GM12878 (cell line): ENCODE results near the gene KIF23.

Source experiments
- BRCA1 ChIP-seq: IDR thresholded peaks from 2 replicates; pipeline ENCODE4 v1.6.1; 2011; ENCODE audit warnings: low read depth, low read length, improper control_type of control experiment
- CBX5 ChIP-seq: sonication (generic); IDR thresholded peaks from 2 replicates; pipeline ENCODE4 v1.6.1; 2016; ENCODE audit warnings: low read depth, moderate library complexity, mild to moderate bottlenecking, inconsistent platforms
- POLR2A ChIP-seq: IDR thresholded peaks from 2 replicates; pipeline ENCODE4 v1.6.1; 2011; ENCODE audit warnings: low read depth, mild to moderate bottlenecking, low read length
- SMAD5 ChIP-seq: IDR thresholded peaks from 2 replicates; pipeline ENCODE4 v1.6.1; 2016; ENCODE audit warnings: antibody characterized with exemption, low read depth
- SMC3 ChIP-seq: IDR thresholded peaks from 2 replicates; pipeline ENCODE4 v1.6.1; 2011; ENCODE audit warnings: low read length, improper control_type of control experiment, borderline replicate concordance
- SP1 ChIP-seq: IDR thresholded peaks from one replicate; pipeline ENCODE4 v1.6.1; 2011; ENCODE audit warnings: low read depth, low read length
- ZNF217 ChIP-seq: fragments of 450-650 bp; IDR thresholded peaks from 2 replicates; pipeline ENCODE4 v1.6.1; 2017; ENCODE audit warnings: antibody characterized with exemption, mild to moderate bottlenecking
- TF ChIP-seq, protein P1 (sequence below): IDR thresholded peaks from 2 replicates; pipeline ENCODE4 v1.6.1; 2011; ENCODE audit warnings: borderline replicate concordance, low read depth, mild to moderate bottlenecking, moderate library complexity, mixed read lengths, low read length; ENCODE audit not compliant: insufficient read depth; ENCODE audit errors: extremely low read length
- TF ChIP-seq, protein P2 (sequence below), 3 experiments: IDR thresholded peaks in 2 of 3; conservative IDR thresholded peaks in 1 of 3; 2 replicates each; pipeline ENCODE4 v1.5.1; 2011; ENCODE audit warnings: low read depth in 3 of 3, low read length in 3 of 3, mild to moderate bottlenecking in 3 of 3, control low read depth in 2 of 3, moderate library complexity in 2 of 3, inconsistent platforms in 1 of 3, mixed read lengths in 1 of 3; ENCODE audit not compliant: control insufficient read depth in 2 of 3, insufficient read depth in 1 of 3; ENCODE audit errors: extremely low read depth in 1 of 3
- TF ChIP-seq, protein P3 (sequence below): IDR thresholded peaks from 2 replicates; pipeline ENCODE4 v1.6.1; 2011; ENCODE audit warnings: low read depth, low read length, improper control_type of control experiment, borderline replicate concordance
- TF ChIP-seq, protein P4 (sequence below): fragments of 450-650 bp; conservative IDR thresholded peaks from 2 replicates; pipeline ENCODE4 v1.6.1; 2017; ENCODE audit warnings: mild to moderate bottlenecking, moderate library complexity

DNA sequence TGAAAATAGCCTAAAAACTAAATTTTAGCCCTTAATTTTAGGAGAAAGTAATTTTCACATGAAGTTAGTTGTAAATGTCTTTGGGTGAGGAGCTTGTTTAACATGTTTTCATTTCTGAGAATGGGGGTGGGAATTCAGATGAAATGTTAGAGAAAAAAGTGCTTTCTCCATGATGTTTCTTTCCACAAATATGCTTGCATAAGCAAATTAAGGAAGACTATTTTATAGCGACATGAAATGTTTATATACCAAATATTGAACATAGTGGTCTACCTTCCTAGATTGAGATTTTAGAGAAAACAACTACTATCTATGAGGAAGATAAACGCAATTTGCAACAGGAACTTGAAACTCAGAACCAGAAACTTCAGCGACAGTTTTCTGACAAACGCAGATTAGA, 25.5 kb downstream of the KIF23 start:
- TF ChIP-seq ZNF217: no peak
- TF ChIP-seq, protein P1, sequence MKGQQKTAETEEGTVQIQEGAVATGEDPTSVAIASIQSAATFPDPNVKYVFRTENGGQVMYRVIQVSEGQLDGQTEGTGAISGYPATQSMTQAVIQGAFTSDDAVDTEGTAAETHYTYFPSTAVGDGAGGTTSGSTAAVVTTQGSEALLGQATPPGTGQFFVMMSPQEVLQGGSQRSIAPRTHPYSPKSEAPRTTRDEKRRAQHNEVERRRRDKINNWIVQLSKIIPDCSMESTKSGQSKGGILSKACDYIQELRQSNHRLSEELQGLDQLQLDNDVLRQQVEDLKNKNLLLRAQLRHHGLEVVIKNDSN: no peak
- TF ChIP-seq, protein P2, sequence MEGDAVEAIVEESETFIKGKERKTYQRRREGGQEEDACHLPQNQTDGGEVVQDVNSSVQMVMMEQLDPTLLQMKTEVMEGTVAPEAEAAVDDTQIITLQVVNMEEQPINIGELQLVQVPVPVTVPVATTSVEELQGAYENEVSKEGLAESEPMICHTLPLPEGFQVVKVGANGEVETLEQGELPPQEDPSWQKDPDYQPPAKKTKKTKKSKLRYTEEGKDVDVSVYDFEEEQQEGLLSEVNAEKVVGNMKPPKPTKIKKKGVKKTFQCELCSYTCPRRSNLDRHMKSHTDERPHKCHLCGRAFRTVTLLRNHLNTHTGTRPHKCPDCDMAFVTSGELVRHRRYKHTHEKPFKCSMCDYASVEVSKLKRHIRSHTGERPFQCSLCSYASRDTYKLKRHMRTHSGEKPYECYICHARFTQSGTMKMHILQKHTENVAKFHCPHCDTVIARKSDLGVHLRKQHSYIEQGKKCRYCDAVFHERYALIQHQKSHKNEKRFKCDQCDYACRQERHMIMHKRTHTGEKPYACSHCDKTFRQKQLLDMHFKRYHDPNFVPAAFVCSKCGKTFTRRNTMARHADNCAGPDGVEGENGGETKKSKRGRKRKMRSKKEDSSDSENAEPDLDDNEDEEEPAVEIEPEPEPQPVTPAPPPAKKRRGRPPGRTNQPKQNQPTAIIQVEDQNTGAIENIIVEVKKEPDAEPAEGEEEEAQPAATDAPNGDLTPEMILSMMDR (IDR thresholded peaks at IDR 0.05 in 2 of 3, conservative IDR thresholded peaks at IDR 0.05 in 1 of 3; ENCODE audit: control insufficient read depth in 2 of 3, extremely low read depth in 1 of 3, insufficient read depth in 1 of 3, low read depth in 3 of 3, low read length in 3 of 3): no peak
- TF ChIP-seq, protein P3, sequence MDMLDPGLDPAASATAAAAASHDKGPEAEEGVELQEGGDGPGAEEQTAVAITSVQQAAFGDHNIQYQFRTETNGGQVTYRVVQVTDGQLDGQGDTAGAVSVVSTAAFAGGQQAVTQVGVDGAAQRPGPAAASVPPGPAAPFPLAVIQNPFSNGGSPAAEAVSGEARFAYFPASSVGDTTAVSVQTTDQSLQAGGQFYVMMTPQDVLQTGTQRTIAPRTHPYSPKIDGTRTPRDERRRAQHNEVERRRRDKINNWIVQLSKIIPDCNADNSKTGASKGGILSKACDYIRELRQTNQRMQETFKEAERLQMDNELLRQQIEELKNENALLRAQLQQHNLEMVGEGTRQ: no peak
- no peak for TF ChIP-seq SMC3
- TF ChIP-seq BRCA1: no peak
- TF ChIP-seq, protein P4, sequence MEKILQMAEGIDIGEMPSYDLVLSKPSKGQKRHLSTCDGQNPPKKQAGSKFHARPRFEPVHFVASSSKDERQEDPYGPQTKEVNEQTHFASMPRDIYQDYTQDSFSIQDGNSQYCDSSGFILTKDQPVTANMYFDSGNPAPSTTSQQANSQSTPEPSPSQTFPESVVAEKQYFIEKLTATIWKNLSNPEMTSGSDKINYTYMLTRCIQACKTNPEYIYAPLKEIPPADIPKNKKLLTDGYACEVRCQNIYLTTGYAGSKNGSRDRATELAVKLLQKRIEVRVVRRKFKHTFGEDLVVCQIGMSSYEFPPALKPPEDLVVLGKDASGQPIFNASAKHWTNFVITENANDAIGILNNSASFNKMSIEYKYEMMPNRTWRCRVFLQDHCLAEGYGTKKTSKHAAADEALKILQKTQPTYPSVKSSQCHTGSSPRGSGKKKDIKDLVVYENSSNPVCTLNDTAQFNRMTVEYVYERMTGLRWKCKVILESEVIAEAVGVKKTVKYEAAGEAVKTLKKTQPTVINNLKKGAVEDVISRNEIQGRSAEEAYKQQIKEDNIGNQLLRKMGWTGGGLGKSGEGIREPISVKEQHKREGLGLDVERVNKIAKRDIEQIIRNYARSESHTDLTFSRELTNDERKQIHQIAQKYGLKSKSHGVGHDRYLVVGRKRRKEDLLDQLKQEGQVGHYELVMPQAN: no peak
- no peak for TF ChIP-seq POLR2A
- TF ChIP-seq SMAD5: no peak
- no peak for TF ChIP-seq CBX5
- no peak for TF ChIP-seq SP1
